Measurements from ENCODE around the gene CNTN1. TPM values are rescaled to one million over a fixed set of nuclear protein-coding genes. Genes with fewer than 3 reads are reported as not detected.

CNTN1 gene
- total and polyA plus RNA-seq, 9 of the 15 experiments (the other 6 are each of a cell fraction or from before 2014, with no cell fraction given), result 0.16 TPM; not detected in 8

DNA sequence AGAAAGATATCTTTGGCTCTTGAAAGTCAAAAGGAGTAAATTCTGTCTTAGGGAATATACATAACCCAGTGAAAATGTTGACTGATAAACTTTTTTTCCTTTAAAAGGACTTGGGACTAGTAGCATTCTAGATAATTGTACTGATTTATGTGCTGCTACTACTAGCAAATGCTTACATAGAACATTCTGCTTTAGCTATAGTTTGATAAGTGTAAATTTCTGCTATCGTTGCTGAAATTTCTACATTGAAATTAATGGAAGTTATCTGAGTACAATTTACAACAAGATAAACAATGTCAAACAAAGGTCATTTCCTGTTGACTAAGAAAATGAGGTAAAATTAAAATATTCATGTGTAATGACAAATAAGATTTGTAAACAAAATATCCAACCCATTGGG, 48.3 kb upstream of the CNTN1 start (continued):
- TF ChIP-seq CBFB (CRISPR knock-in tag; IDR thresholded peaks at IDR 0.05), result no peak

DNA sequence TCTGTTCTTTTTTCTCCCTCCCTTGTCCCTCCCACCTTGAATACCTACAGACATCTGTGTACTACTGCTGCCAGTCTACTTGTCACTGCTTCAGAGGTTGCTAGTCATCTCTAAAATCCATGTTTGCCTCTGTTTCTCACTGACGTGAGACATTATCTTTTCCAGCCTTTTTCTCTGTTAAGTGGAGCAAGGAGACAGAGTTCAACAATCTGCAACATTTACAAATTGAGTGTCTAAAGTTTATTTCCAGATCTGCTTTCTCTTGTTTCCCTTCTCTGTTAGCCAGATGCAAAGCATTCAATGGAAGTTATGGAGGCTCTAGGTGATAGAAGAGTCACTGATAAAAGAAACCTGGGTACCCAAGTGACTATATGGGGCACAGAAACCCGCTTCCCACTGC, 47.5 kb upstream of the CNTN1 start:
- 0% methylated on average over 2 of the region's 2 CpGs for WGBS (ENCODE audit: insufficient coverage, low coverage, missing lambda C conversion rate)
- no peaks in the 10 kb centered on the region for H3K9me1 ChIP-seq (ENCODE audit: control insufficient read depth, insufficient read depth, low read length)
- intact Hi-C loops (cut with micrococcal nuclease) (no loop called here), in situ Hi-C loops (cut with MboI) (no loop called here)
- H3K27ac ChIP-seq (ENCODE audit: extremely low read depth, low read depth, low read length), result no peak overlapping the region
- H3K9me3 ChIP-seq (replicated peaks; ENCODE audit: control insufficient read depth, insufficient read depth, low read depth, low read length), result no peaks in the 10 kb centered on the region
- H3K9ac ChIP-seq (ENCODE audit: insufficient read depth in 1 of 2, low read depth in 2 of 2, low read length in 2 of 2), result no peak overlapping the region
- no peak for ATAC-seq
- no peaks in the 10 kb centered on the region for H3K4me1 ChIP-seq (replicated peaks in 1 of 2; ENCODE audit: control insufficient read depth in 2 of 2, insufficient read depth in 2 of 2, low read length in 2 of 2)
- H2AFZ ChIP-seq (ENCODE audit: low read depth, low read length), result no peak overlapping the region
- no peak for DNase-seq (ENCODE audit: extremely low read depth in 1 of 4, low spot score in 3 of 4)
- no TSS peak for BruUV-seq (replicated peaks)
- H3K36me3 ChIP-seq (ENCODE audit: control insufficient read depth, insufficient read depth, low read length), result no peaks in the 10 kb centered on the region
- POLR2A ChIA-PET, result no interaction called here
- TF ChIP-seq JUN (IDR thresholded peaks at IDR 0.05; ENCODE audit: borderline replicate concordance, low read depth, low read length) (no peak), JUN (CRISPR knock-in tag; IDR thresholded peaks at IDR 0.05; ENCODE audit: borderline replicate concordance) (no peak), NCOR1 (IDR thresholded peaks at IDR 0.05) (no peak), KAT2B (IDR thresholded peaks at IDR 0.05; ENCODE audit: low read depth, low read length) (no peak), ZNF717 (CRISPR knock-in tag; IDR thresholded peaks at IDR 0.05) (no peak), E2F5 (CRISPR knock-in tag; IDR thresholded peaks at IDR 0.05) (no peak), NR2F6 (CRISPR knock-in tag; IDR thresholded peaks at IDR 0.05) (no peak), SMARCE1 (IDR thresholded peaks at IDR 0.05) (no peak)
- H3K79me2 ChIP-seq (ENCODE audit: control insufficient read depth, insufficient read depth, low read length), result no peaks in the 10 kb centered on the region
- no peaks in the 10 kb centered on the region for H3K27me3 ChIP-seq (ENCODE audit: control insufficient read depth in 2 of 2, insufficient read depth in 2 of 2, low read length in 2 of 2)
- no peak overlapping the region for H3K4me3 ChIP-seq
- no peak overlapping the region for H3K4me2 ChIP-seq (ENCODE audit: insufficient read depth, low read length)
- FAIRE-seq, result no peak
- CTCF ChIA-PET (ENCODE audit: low intra/inter-chr PET ratio), result no interaction called here
- H4K20me1 ChIP-seq (replicated peaks; ENCODE audit: control insufficient read depth, insufficient read depth, low read length), result no peaks in the 10 kb centered on the region
